ENCODE data around the gene TAF1B. TPM values are rescaled to one million over a fixed set of nuclear protein-coding genes. Genes with fewer than 3 reads are reported as not detected.

The TAF1B gene
- total RNA-seq, 1 experiment from 2014 or later, result 25.5 TPM

- no peak for DNase-seq (ENCODE audit: unreplicated experiment)
- Mint-ChIP-seq H3K27ac (ENCODE audit: low read depth, unreplicated experiment) (no peak overlapping the region), H3K9me3 (ENCODE audit: unreplicated experiment) (no peaks in the 10 kb centered on the region), H3K36me3 (ENCODE audit: insufficient read depth, unreplicated experiment) (no peaks in the 10 kb centered on the region), H3K27me3 (ENCODE audit: insufficient read depth, unreplicated experiment) (no peaks in the 10 kb centered on the region), H3K4me1 (ENCODE audit: insufficient read depth, unreplicated experiment) (no peaks in the 10 kb centered on the region), H3K4me3 (ENCODE audit: unreplicated experiment) (no peak overlapping the region)
- POLR2A ChIA-PET, result interaction anchor here (1.1 kb wide), 1 partner anchor 11 kb away, joined by 4 read pairs; no protein-coding TSS in a partner anchor
- CTCF ChIA-PET, result interaction anchor here (1.0 to 2.6 kb wide), 4 partner anchors 9 to 86 kb away, joined by 3 to 6 read pairs (median 4); no protein-coding TSS in a partner anchor
- no peak for TF ChIP-seq CTCF (IDR thresholded peaks at IDR 0.05; ENCODE audit: unreplicated experiment)
- no TSS peak for BruUV-seq (replicated peaks)
- intact Hi-C loops (cut with micrococcal nuclease), result no loop called here
These were observed 117.7 kb downstream of the TAF1B start for GRCh38 chr2:9961013-9961412.

- Mint-ChIP-seq H3K36me3 (ENCODE audit: insufficient read depth, unreplicated experiment) (no peaks in the 10 kb centered on the region), H3K27me3 (ENCODE audit: insufficient read depth, unreplicated experiment) (no peaks in the 10 kb centered on the region), H3K4me3 (ENCODE audit: unreplicated experiment) (no peak overlapping the region), H3K4me1 (ENCODE audit: insufficient read depth, unreplicated experiment) (no peaks in the 10 kb centered on the region), H3K9me3 (ENCODE audit: unreplicated experiment) (no peaks in the 10 kb centered on the region), H3K27ac (ENCODE audit: low read depth, unreplicated experiment) (no peak overlapping the region)
- POLR2A ChIA-PET, result interaction anchor here (0.8 kb wide), 1 partner anchor 75 kb away, joined by 3 read pairs; no protein-coding TSS in a partner anchor
- CTCF ChIA-PET, result interaction anchor here (1.2 to 2.1 kb wide), 3 partner anchors 20 to 165 kb away, joined by 3 to 9 read pairs (median 4); no protein-coding TSS in a partner anchor
- no peak for TF ChIP-seq CTCF (IDR thresholded peaks at IDR 0.05; ENCODE audit: unreplicated experiment)
- DNase-seq (ENCODE audit: unreplicated experiment), result no peak
- no TSS peak for BruUV-seq (replicated peaks)
- intact Hi-C loops (cut with micrococcal nuclease), result no loop called here
These were observed 121.2 kb downstream of the TAF1B start for GRCh38 chr2:9964334-9964980.

GRCh38 chr2:9965119-9965822, 122.0 kb downstream of the TAF1B start:
- Mint-ChIP-seq H3K4me1 (ENCODE audit: insufficient read depth, unreplicated experiment) (no peaks in the 10 kb centered on the region), H3K27ac (ENCODE audit: low read depth, unreplicated experiment) (no peak overlapping the region), H3K4me3 (ENCODE audit: unreplicated experiment) (no peak overlapping the region), H3K9me3 (ENCODE audit: unreplicated experiment) (no peaks in the 10 kb centered on the region), H3K36me3 (ENCODE audit: insufficient read depth, unreplicated experiment) (no peaks in the 10 kb centered on the region), H3K27me3 (ENCODE audit: insufficient read depth, unreplicated experiment) (no peaks in the 10 kb centered on the region)
- no peak for DNase-seq (ENCODE audit: unreplicated experiment)
- no peak for TF ChIP-seq CTCF (IDR thresholded peaks at IDR 0.05; ENCODE audit: unreplicated experiment)
- BruUV-seq (replicated peaks), result no TSS peak
- CTCF ChIA-PET, result interaction anchor here (2.1 kb wide), 1 partner anchor 19 kb away, joined by 9 read pairs; no protein-coding TSS in a partner anchor
- POLR2A ChIA-PET, result no interaction called here
- intact Hi-C loops (cut with micrococcal nuclease), result no loop called here

GRCh38 chr2:9966491-9967022, 123.3 kb downstream of the TAF1B start:
- no peaks in the 10 kb centered on the region for H3K9me3 Mint-ChIP-seq (ENCODE audit: unreplicated experiment)
- no peak for TF ChIP-seq CTCF (IDR thresholded peaks at IDR 0.05; ENCODE audit: unreplicated experiment)
- H3K4me1 Mint-ChIP-seq (ENCODE audit: insufficient read depth, unreplicated experiment), result peaks cover 7% of the 10 kb centered on the region
- CTCF ChIA-PET, result no interaction called here
- no peak for DNase-seq (ENCODE audit: unreplicated experiment)
- POLR2A ChIA-PET, result no interaction called here
- BruUV-seq (replicated peaks), result no TSS peak
- no peak overlapping the region for H3K27ac Mint-ChIP-seq (ENCODE audit: low read depth, unreplicated experiment)
- intact Hi-C loops (cut with micrococcal nuclease), result no loop called here
- H3K27me3 Mint-ChIP-seq (ENCODE audit: insufficient read depth, unreplicated experiment), result no peaks in the 10 kb centered on the region
- H3K36me3 Mint-ChIP-seq (ENCODE audit: insufficient read depth, unreplicated experiment), result no peaks in the 10 kb centered on the region
- H3K4me3 Mint-ChIP-seq (ENCODE audit: unreplicated experiment), result no peak overlapping the region
